IMR-90 (cell line): ENCODE data around the gene DNAH8. TPM values are rescaled to one million over a fixed set of nuclear protein-coding genes. Genes with fewer than 3 reads are reported as not detected.

Experiments used
- ATAC-seq: fragments of 200-7000 bp; cut with Tn5 transposase; 2 replicates; pipeline ENCODE4 v1.9.1; 2020; ENCODE audit warnings: low read depth, mild to moderate bottlenecking, moderate library complexity
- BruUV-seq: library from RNA; stranded (reverse); fragments of 400-500 nt; replicated peaks from 2 replicates; lab custom pipeline; 2021; lab: Mats Ljungman, UMichigan
- CTCF ChIA-PET: fragments of 300-600 bp; formaldehyde crosslinking; extraction: SDS; loops from one replicate; lab custom pipeline; 2021; ENCODE audit warnings: antibody characterized with exemption; lab: Yijun Ruan, JAX
- POLR2A ChIA-PET: fragments of 300-600 bp; sonication (Branson Sonifier 250); formaldehyde crosslinking; loops from one replicate; lab custom pipeline; 2022; ENCODE audit warnings: antibody characterized with exemption; ENCODE audit not compliant: unreplicated experiment; lab: Charles Lee
- DNase-seq: peaks from one replicate; pipeline ENCODE4 v3.0.0; 2013
- H2AFZ ChIP-seq: replicated peaks from 2 replicates; pipeline ENCODE3; 2013; ENCODE audit warnings: low read length, mild to moderate bottlenecking; ENCODE audit not compliant: poor library complexity
- H2AK5ac ChIP-seq: 2 replicates; pipeline ENCODE4 v1.6.1; 2013; ENCODE audit warnings: low read depth, low read length, inconsistent platforms
- H2AK9ac ChIP-seq: replicated peaks from 2 replicates; pipeline ENCODE3; 2013; ENCODE audit warnings: mild to moderate bottlenecking, low read depth, low read length, moderate library complexity; ENCODE audit not compliant: poor library complexity
- H2BK120ac ChIP-seq: 2 replicates; pipeline ENCODE4 v1.6.1; 2013; ENCODE audit warnings: low read depth, low read length, inconsistent platforms
- H2BK15ac ChIP-seq: 3 replicates; pipeline ENCODE4 v1.6.1; 2013; ENCODE audit warnings: low read depth, low read length, inconsistent platforms
- H2BK20ac ChIP-seq: 2 replicates; pipeline ENCODE4 v1.6.1; 2013; ENCODE audit warnings: low read depth, mild to moderate bottlenecking, inconsistent platforms, low read length, moderate library complexity
- H2BK5ac ChIP-seq: 2 replicates; pipeline ENCODE4 v1.6.1; 2013; ENCODE audit warnings: mild to moderate bottlenecking, low read depth, low read length, inconsistent platforms; ENCODE audit not compliant: poor library complexity, severe bottlenecking
- H3K14ac ChIP-seq: replicated peaks from 2 replicates; pipeline ENCODE4 v1.6.1; 2013; ENCODE audit warnings: low read depth, low read length, inconsistent platforms
- H3K18ac ChIP-seq: 2 replicates; pipeline ENCODE4 v1.6.1; 2013; ENCODE audit warnings: low read depth, low read length, control low read depth
- H3K23ac ChIP-seq: 2 replicates; pipeline ENCODE4 v1.6.1; 2013; ENCODE audit warnings: low read depth, low read length, inconsistent platforms
- H3K27ac ChIP-seq: 2 replicates; pipeline ENCODE4 v1.5.1; 2013; ENCODE audit warnings: mild to moderate bottlenecking, control low read depth, low read length; ENCODE audit not compliant: insufficient read depth
- H3K27me3 ChIP-seq: 2 replicates; pipeline ENCODE4 v1.6.1; 2013; ENCODE audit warnings: low read length; ENCODE audit not compliant: control insufficient read depth, insufficient read depth
- H3K36me3 ChIP-seq: 2 replicates; pipeline ENCODE4 v1.6.1; 2013; ENCODE audit warnings: low read length, mixed read lengths; ENCODE audit not compliant: control insufficient read depth, insufficient read depth
- H3K4ac ChIP-seq: 2 replicates; pipeline ENCODE4 v1.6.1; 2013; ENCODE audit warnings: low read depth, low read length, inconsistent platforms
- H3K4me1 ChIP-seq: 2 replicates; pipeline ENCODE4 v1.6.1; 2013; ENCODE audit warnings: low read length, mixed read lengths; ENCODE audit not compliant: control insufficient read depth, insufficient read depth
- H3K4me2 ChIP-seq: 2 replicates; pipeline ENCODE4 v1.6.1; 2013; ENCODE audit warnings: low read depth, mild to moderate bottlenecking, control low read depth, low read length, moderate library complexity
- H3K4me3 ChIP-seq: 2 replicates; pipeline ENCODE4 v1.5.1; 2013; ENCODE audit warnings: low read depth, mild to moderate bottlenecking, control low read depth, low read length, moderate library complexity; ENCODE audit not compliant: insufficient read depth
- H3K56ac ChIP-seq: 2 replicates; pipeline ENCODE4 v1.6.1; 2013; ENCODE audit warnings: low read length, inconsistent platforms; ENCODE audit not compliant: insufficient read depth; ENCODE audit errors: extremely low read depth
- H3K79me1 ChIP-seq, 2 experiments: 2 replicates each; pipeline ENCODE4 v1.6.1; 2013; ENCODE audit warnings: low read length in 2 of 2, inconsistent platforms in 1 of 2, low read depth in 1 of 2
- H3K9ac ChIP-seq: 2 replicates; pipeline ENCODE4 v1.6.1; 2013; ENCODE audit warnings: low read depth, low read length, control low read depth
- H3K9me1 ChIP-seq: 2 replicates; pipeline ENCODE4 v1.6.1; 2013; ENCODE audit warnings: low read length, inconsistent platforms; ENCODE audit not compliant: insufficient read depth
- H3K9me3 ChIP-seq: 2 replicates; pipeline ENCODE4 v1.6.1; 2013; ENCODE audit warnings: low read length; ENCODE audit not compliant: control insufficient read depth, insufficient read depth
- H4K20me1 ChIP-seq: 2 replicates; pipeline ENCODE4 v1.6.1; 2013; ENCODE audit warnings: low read length, inconsistent platforms; ENCODE audit not compliant: insufficient read depth
- H4K5ac ChIP-seq: 2 replicates; pipeline ENCODE4 v1.6.1; 2013; ENCODE audit warnings: mild to moderate bottlenecking, low read depth, low read length, control low read depth
- H4K8ac ChIP-seq, 2 experiments: 2 replicates each; pipeline ENCODE4 v1.6.1; 2013; ENCODE audit warnings: low read depth in 2 of 2, low read length in 2 of 2, control low read depth in 1 of 2, inconsistent platforms in 1 of 2
- H4K91ac ChIP-seq: 2 replicates; pipeline ENCODE4 v1.6.1; 2013; ENCODE audit warnings: low read depth, low read length, inconsistent platforms; ENCODE audit not compliant: insufficient read depth
- BHLHE40 ChIP-seq: fragments of 150-350 bp; IDR thresholded peaks from 2 replicates; pipeline ENCODE4 v1.6.1; 2016; ENCODE audit warnings: mild to moderate bottlenecking, low read depth, low read length
- MAFK ChIP-seq: IDR thresholded peaks from 2 replicates; pipeline ENCODE4 v1.6.1; 2012; ENCODE audit warnings: low read depth, low read length, improper control_type of control experiment
- MAZ ChIP-seq: IDR thresholded peaks from 2 replicates; pipeline ENCODE4 v1.6.1; 2012; ENCODE audit warnings: low read depth, mild to moderate bottlenecking, low read length, improper control_type of control experiment, moderate library complexity, borderline replicate concordance
- RAD21 ChIP-seq: IDR thresholded peaks from 2 replicates; pipeline ENCODE4 v1.6.1; 2012; ENCODE audit warnings: low read length, improper control_type of control experiment
- RCOR1 ChIP-seq: IDR thresholded peaks from 2 replicates; pipeline ENCODE4 v1.6.1; 2012; ENCODE audit warnings: mild to moderate bottlenecking, low read length, improper control_type of control experiment; ENCODE audit not compliant: insufficient replicate concordance
- RFX5 ChIP-seq: IDR thresholded peaks from 2 replicates; pipeline ENCODE4 v1.8.0; 2012; ENCODE audit warnings: low read depth, mild to moderate bottlenecking, low read length, moderate library complexity
- SMC3 ChIP-seq: fragments of 150-350 bp; IDR thresholded peaks from 2 replicates; pipeline ENCODE4 v1.6.1; 2016; ENCODE audit warnings: low read depth, mild to moderate bottlenecking, antibody characterized with exemption, low read length, moderate library complexity
- WGBS, 2 experiments: methylation state at CpG; one replicate each; pipeline versions ENCODE4 v1.1.5 to v1.1.7; 2013; ENCODE audit warnings: missing lambda C conversion rate in 2 of 2; ENCODE audit not compliant: insufficient read length in 1 of 2; ENCODE audit errors: extremely low coverage in 2 of 2; 5-methylcytosine and 5-hydroxymethylcytosine counted together
- dilution Hi-C: fragments of 300-500 bp; cut with HindIII; formaldehyde crosslinking; loops from one replicate; pipeline ENCODE4 v1.14.3; 2018; ENCODE audit warnings: low sequenced_read_pairs; ENCODE audit not compliant: unreplicated experiment
- in situ Hi-C: fragments of 300-500 bp; cut with MboI; formaldehyde crosslinking; loops from 3 replicates; pipeline ENCODE4 v1.14.3; 2019; ENCODE audit warnings: low sequenced_read_pairs, inconsistent platforms, mixed read lengths
- intact Hi-C: fragments of 100-400 bp; cut with micrococcal nuclease; formaldehyde crosslinking; loops from 2 replicates; pipeline ENCODE4 v1.10.0; 2022
- polyA plus RNA-seq, 3 experiments: library from polyadenylated mRNA; depleted of rRNA; stranded (reverse); fragments of >200 nt; gene quantifications; 2 replicates each; pipeline ENCODE4 v1.2.3, GENCODE V29; 2012; ENCODE audit warnings: low replicate concordance in 1 of 3
- total RNA-seq: library from RNA; depleted of rRNA; stranded (reverse); fragments of >200 nt; gene quantifications from 2 replicates; pipeline ENCODE4 v1.2.3, GENCODE V29; 2012

The DNAH8 gene
- total and polyA plus RNA-seq, 2 of the 4 experiments (the other 2 are of a cell fraction), result not detected

DNA sequence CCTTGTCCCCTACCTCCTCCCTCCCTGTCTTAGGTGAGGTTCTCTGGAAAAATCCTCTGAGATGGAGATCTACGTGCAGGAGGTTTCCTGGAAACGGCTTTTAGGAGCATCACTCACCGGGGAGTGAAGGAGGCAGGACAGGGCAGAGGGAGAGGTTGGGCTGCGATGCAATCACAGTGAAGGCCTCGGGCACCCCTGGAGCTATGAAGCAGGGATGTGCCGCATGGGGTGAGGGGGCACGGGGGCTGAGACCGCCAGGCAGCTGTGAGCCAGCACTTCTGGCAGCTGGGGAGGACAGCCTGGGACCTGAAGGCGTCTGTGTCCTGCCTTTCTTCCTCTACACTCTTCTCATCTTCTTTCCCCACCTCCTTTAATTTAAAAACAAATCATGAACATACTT, 320.6 kb downstream of the DNAH8 start:
- TF ChIP-seq RFX5, result no peak
- TF ChIP-seq MAZ, result no peak
- TF ChIP-seq BHLHE40, result no peak
- TF ChIP-seq SMC3, result no peak
- TF ChIP-seq RAD21, result no peak
- TF ChIP-seq RCOR1, result no peak
- no peak for TF ChIP-seq MAFK
- POLR2A ChIA-PET, result no interaction called here

More for the DNA sequence above, 320.6 kb downstream of the DNAH8 start:
- Histone ChIP-seq H4K91ac (no peak overlapping the region), H3K27me3 (peaks cover 6% of the 10 kb centered on the region), H3K9me1 (no peaks in the 10 kb centered on the region), H3K4me2 (no peak overlapping the region), H4K8ac (no peak overlapping the region), H3K14ac (no peak overlapping the region), H2AK5ac (no peak overlapping the region), H3K9ac (no peak overlapping the region), H2BK120ac (no peak overlapping the region), H2AK9ac (no peak overlapping the region), H3K9me3 (no peaks in the 10 kb centered on the region), H3K4ac (no peak overlapping the region), H2BK5ac (no peak overlapping the region), H3K18ac (no peak overlapping the region), H3K4me1 (no peaks in the 10 kb centered on the region), H4K20me1 (no peaks in the 10 kb centered on the region), H2AFZ (no peak overlapping the region), H3K4me3 (no peak overlapping the region), H3K23ac (no peak overlapping the region), H3K79me1 (no peaks in the 10 kb centered on the region), H2BK15ac (no peak overlapping the region), H2BK20ac (no peak overlapping the region), H3K56ac (no peak overlapping the region), H3K36me3 (no peaks in the 10 kb centered on the region), H3K27ac (no peak overlapping the region), H4K5ac (no peak overlapping the region)
- DNase-seq, result no peak
- BruUV-seq, result no TSS peak
- ATAC-seq, result no peak
- in situ Hi-C loops (no loop called here), dilution Hi-C loops (no loop called here), intact Hi-C loops (no loop called here)
- no CpG with 5 or more reads among the region's 9 CpGs for WGBS, 2 experiments
- CTCF ChIA-PET, result no interaction called here
